A673 (cell line): ENCODE measurements around the gene WIPF3.

Experiments used
- EZH2 ChIP-seq: fragments of 200-600 bp; sonication (generic); IDR thresholded peaks from 2 replicates; pipeline ENCODE4 v1.6.1; 2017; ENCODE audit warnings: borderline replicate concordance, low read depth, mild to moderate bottlenecking, mixed read lengths, antibody characterized with exemption, low read length; ENCODE audit not compliant: poor library complexity, severe bottlenecking
- TF ChIP-seq, protein P1 (sequence below): fragments of 300-800, 200-600 bp; sonication (generic); conservative IDR thresholded peaks from 2 replicates; pipeline ENCODE4 v1.5.1; 2017; ENCODE audit warnings: low read depth, mild to moderate bottlenecking, antibody characterized with exemption, low read length, moderate library complexity, mixed read lengths

DNA sequence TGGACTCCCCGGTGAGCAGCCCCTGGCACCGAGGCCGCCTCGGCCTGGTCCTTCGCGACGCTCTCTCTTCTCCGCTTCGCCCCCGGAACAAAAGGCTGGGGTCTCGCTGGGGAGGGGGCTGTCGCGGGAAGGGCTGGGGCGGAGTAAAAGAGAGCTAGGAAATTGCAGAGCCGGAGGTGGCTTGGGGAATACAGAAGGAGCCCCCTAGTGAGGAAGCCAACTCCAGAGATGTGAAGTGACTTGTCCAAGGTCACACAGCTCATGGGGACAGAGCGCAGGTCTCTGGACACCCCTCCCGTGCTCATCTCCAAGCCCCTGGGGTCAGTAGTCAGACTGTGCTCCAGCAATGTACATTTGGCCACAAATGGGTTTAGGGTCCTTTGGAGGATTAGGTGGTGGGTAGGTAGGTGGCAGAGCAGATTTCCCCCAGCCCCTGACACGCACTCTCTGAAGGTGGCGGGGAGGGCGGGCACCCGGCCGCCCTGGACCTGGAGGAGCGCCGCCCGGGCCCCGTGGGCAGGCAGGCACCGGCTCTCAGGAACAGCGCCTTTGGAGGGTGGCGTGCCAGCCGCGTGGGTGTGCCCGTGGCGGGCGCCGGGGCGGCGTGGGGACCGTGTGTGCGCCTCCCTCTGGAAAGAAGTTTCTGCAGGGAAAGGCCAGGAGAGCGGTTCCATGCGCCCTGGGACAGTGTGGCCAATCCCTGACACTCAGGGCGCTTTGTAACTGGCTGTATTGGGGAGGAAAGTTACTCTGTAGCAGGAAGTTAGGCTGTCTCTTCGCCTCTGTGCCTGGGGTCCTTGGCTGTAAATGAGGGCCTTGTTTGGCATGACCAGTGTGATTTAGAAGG, 910 bp downstream of the WIPF3 start:
- TF ChIP-seq, protein P1, sequence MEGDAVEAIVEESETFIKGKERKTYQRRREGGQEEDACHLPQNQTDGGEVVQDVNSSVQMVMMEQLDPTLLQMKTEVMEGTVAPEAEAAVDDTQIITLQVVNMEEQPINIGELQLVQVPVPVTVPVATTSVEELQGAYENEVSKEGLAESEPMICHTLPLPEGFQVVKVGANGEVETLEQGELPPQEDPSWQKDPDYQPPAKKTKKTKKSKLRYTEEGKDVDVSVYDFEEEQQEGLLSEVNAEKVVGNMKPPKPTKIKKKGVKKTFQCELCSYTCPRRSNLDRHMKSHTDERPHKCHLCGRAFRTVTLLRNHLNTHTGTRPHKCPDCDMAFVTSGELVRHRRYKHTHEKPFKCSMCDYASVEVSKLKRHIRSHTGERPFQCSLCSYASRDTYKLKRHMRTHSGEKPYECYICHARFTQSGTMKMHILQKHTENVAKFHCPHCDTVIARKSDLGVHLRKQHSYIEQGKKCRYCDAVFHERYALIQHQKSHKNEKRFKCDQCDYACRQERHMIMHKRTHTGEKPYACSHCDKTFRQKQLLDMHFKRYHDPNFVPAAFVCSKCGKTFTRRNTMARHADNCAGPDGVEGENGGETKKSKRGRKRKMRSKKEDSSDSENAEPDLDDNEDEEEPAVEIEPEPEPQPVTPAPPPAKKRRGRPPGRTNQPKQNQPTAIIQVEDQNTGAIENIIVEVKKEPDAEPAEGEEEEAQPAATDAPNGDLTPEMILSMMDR, result no peak
- TF ChIP-seq EZH2, result peak; percentile 60
